ENCODE results near the gene TMEM52. TPM values are rescaled to one million over a fixed set of nuclear protein-coding genes. Genes with fewer than 3 reads are reported as not detected.

TMEM52 gene
- total RNA-seq, 1 experiment from 2014 or later, result 6.4 TPM

- Histone ChIP-seq H3K9me3 (no peaks in the 10 kb centered on the region), H3K4me3 (ENCODE audit: low read depth, low read length) (no peak overlapping the region), H3K27me3 (replicated peaks; ENCODE audit: control insufficient read depth, insufficient read depth, low read length) (no peaks in the 10 kb centered on the region), H3K4me1 (no peaks in the 10 kb centered on the region), H3K36me3 (ENCODE audit: control insufficient read depth, insufficient read depth, low read length) (no peaks in the 10 kb centered on the region)
- Mint-ChIP-seq H3K27me3 (ENCODE audit: insufficient read depth, unreplicated experiment) (no peaks in the 10 kb centered on the region), H3K4me1 (ENCODE audit: low read depth, unreplicated experiment) (no peaks in the 10 kb centered on the region), H3K4me3 (ENCODE audit: unreplicated experiment) (no peak overlapping the region), H3K9me3 (ENCODE audit: unreplicated experiment) (no peaks in the 10 kb centered on the region), H3K27ac (ENCODE audit: unreplicated experiment) (no peak overlapping the region), H3K36me3 (ENCODE audit: insufficient read depth, unreplicated experiment) (no peaks in the 10 kb centered on the region)
- ChIA-PET CTCF (no interaction called here), POLR2A (no interaction called here)
- no TSS peak for BruUV-seq (replicated peaks)
- DNase-seq, result no peak
- no peak for TF ChIP-seq CTCF (IDR thresholded peaks at IDR 0.05; ENCODE audit: insufficient read depth in 1 of 2, low read depth in 1 of 2, low read length in 1 of 2, severe bottlenecking in 1 of 2, unreplicated experiment in 1 of 2)
- intact Hi-C loops (cut with micrococcal nuclease; ENCODE audit: unreplicated experiment), result no loop called here
Measured at GRCh38 chr1:1929639-1930545, 10.8 kb upstream of the TMEM52 start.

DNA sequence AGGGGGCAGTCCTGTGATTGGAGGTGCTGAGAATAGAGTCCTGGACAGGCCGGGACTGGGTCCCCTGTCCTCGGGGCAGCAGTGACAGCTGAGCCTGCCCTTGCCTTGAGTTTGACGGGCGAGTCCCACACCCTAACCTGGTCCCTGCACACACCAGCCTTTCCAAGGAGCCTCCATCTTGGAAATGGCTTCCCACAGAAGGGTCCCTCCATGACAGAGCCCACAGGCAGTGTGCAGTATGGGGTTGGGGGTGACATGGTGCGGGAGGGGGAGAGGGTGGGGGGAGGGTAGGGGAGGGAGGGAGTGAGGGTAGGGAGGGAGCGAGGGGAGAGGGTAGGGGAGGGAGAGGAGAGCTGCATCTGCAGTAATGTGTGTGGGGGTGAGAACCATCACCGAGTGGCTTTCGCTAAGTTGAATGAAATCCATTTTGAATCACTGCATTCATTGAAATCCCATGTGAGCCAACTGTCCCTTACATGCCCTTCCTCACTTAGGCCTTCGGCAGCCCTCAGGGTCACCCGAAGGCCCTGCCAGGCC lies 10.1 kb upstream of the TMEM52 start:
- Histone ChIP-seq H3K27me3 (replicated peaks; ENCODE audit: control insufficient read depth, insufficient read depth, low read length) (no peaks in the 10 kb centered on the region), H3K4me1 (no peaks in the 10 kb centered on the region), H3K36me3 (ENCODE audit: control insufficient read depth, insufficient read depth, low read length) (no peaks in the 10 kb centered on the region), H3K9me3 (no peaks in the 10 kb centered on the region), H3K4me3 (ENCODE audit: low read depth, low read length) (no peak overlapping the region)
- no peak for DNase-seq
- no peaks in the 10 kb centered on the region for H3K9me3 Mint-ChIP-seq (ENCODE audit: unreplicated experiment)
- H3K4me1 Mint-ChIP-seq (ENCODE audit: low read depth, unreplicated experiment), result no peaks in the 10 kb centered on the region
- no peak overlapping the region for H3K4me3 Mint-ChIP-seq (ENCODE audit: unreplicated experiment)
- intact Hi-C loops (cut with micrococcal nuclease; ENCODE audit: unreplicated experiment), result no loop called here
- no peaks in the 10 kb centered on the region for H3K27me3 Mint-ChIP-seq (ENCODE audit: insufficient read depth, unreplicated experiment)
- H3K36me3 Mint-ChIP-seq (ENCODE audit: insufficient read depth, unreplicated experiment), result no peaks in the 10 kb centered on the region
- BruUV-seq (replicated peaks), result no TSS peak
- CTCF ChIA-PET, result no interaction called here
- H3K27ac Mint-ChIP-seq (ENCODE audit: unreplicated experiment), result no peak overlapping the region
- no peak for TF ChIP-seq CTCF (IDR thresholded peaks at IDR 0.05; ENCODE audit: insufficient read depth in 1 of 2, low read depth in 1 of 2, low read length in 1 of 2, severe bottlenecking in 1 of 2, unreplicated experiment in 1 of 2)
- POLR2A ChIA-PET, result no interaction called here

GRCh38 chr1:1928231-1929101 lies 9.4 kb upstream of the TMEM52 start:
- BruUV-seq (replicated peaks), result no TSS peak
- H3K36me3 ChIP-seq (ENCODE audit: control insufficient read depth, insufficient read depth, low read length), result no peaks in the 10 kb centered on the region
- peaks cover 2% of the 10 kb centered on the region; the same call in 1 of the 2 replicates for H3K4me1 ChIP-seq
- no peaks in the 10 kb centered on the region for H3K27me3 ChIP-seq (replicated peaks; ENCODE audit: control insufficient read depth, insufficient read depth, low read length)
- no peaks in the 10 kb centered on the region for H3K27me3 Mint-ChIP-seq (ENCODE audit: insufficient read depth, unreplicated experiment)
- H3K4me3 ChIP-seq (ENCODE audit: low read depth, low read length), result no peak overlapping the region
- DNase-seq, result no peak
- POLR2A ChIA-PET, result no interaction called here
- H3K4me1 Mint-ChIP-seq (ENCODE audit: low read depth, unreplicated experiment), result no peaks in the 10 kb centered on the region
- CTCF ChIA-PET, result no interaction called here
- intact Hi-C loops (cut with micrococcal nuclease; ENCODE audit: unreplicated experiment), result no loop called here
- H3K4me3 Mint-ChIP-seq (ENCODE audit: unreplicated experiment), result no peak overlapping the region
- H3K27ac Mint-ChIP-seq (ENCODE audit: unreplicated experiment), result no peak overlapping the region
- no peaks in the 10 kb centered on the region for H3K36me3 Mint-ChIP-seq (ENCODE audit: insufficient read depth, unreplicated experiment)
- no peak for TF ChIP-seq CTCF (IDR thresholded peaks at IDR 0.05; ENCODE audit: insufficient read depth in 1 of 2, low read depth in 1 of 2, low read length in 1 of 2, severe bottlenecking in 1 of 2, unreplicated experiment in 1 of 2)
- H3K9me3 ChIP-seq, result no peaks in the 10 kb centered on the region
- H3K9me3 Mint-ChIP-seq (ENCODE audit: unreplicated experiment), result no peaks in the 10 kb centered on the region

Measured in Caco-2 (cell line).